LNCaP clone FGC (cell line): ENCODE measurements around the gene CCL19.
A peak's percentile ranks its signal among the peaks of the same experiment; 100 is the strongest.

Experiments
- DNase-seq: peaks from one replicate; pipeline ENCODE4 v3.0.0-alpha.2; 2011; ENCODE audit warnings: low read depth
- H3K4me3 ChIP-seq: 2 replicates; pipeline ENCODE4 v1.5.1; 2011; ENCODE audit warnings: mild to moderate bottlenecking, low read depth, low read length, control low read depth
- TF ChIP-seq, protein P1 (sequence below): IDR thresholded peaks from 2 replicates; pipeline ENCODE4 v1.5.1; 2012; ENCODE audit warnings: mild to moderate bottlenecking; ENCODE audit not compliant: control insufficient read depth, insufficient read depth; ENCODE audit errors: extremely low read depth

Gene CCL19

DNA sequence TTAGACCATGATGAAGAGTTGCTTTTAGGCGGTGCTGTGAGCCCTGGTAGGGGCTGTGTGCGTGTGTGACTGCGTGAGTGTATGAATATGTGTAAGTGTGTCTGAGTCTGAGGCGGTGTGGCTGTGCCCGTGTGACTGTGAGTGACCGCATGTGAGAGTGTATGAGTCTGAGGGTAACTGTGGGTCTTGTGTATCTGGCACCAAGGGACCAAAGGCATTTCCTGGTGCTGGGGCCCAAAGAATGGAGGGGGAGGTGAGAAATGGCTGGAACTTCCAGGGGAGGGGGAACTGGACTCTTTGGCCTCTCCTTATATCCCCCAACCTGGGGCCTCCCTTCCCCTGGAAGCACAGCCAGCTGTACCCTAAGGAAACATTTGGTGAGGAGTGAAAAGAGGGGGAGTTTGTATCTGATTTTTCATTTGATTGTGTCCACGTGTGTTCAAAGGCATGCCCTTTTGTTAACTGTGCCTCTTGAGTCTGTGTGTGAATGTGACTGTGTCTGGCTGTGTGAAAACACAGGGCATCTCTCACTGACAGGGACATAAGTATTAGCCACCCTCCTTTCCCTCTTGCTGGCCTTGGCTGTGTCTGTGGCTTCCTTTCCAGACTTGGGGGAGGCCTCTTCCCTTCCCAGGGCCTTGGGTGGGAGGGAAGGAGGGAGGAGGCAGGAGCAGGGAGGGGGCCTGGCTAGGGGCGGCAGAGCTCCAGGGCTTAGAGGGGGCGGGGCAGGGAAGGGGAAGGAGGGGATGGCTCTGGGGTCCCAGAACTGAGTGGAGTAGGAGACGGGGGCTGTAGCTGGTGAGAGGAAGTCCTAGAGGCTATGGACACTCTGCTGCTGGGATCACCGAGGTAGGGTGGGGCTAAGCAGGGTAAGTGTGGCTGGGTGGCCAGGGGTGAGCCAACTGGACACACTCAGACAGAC is 37.7 kb downstream of the CCL19 start:
- TF ChIP-seq, protein P1, sequence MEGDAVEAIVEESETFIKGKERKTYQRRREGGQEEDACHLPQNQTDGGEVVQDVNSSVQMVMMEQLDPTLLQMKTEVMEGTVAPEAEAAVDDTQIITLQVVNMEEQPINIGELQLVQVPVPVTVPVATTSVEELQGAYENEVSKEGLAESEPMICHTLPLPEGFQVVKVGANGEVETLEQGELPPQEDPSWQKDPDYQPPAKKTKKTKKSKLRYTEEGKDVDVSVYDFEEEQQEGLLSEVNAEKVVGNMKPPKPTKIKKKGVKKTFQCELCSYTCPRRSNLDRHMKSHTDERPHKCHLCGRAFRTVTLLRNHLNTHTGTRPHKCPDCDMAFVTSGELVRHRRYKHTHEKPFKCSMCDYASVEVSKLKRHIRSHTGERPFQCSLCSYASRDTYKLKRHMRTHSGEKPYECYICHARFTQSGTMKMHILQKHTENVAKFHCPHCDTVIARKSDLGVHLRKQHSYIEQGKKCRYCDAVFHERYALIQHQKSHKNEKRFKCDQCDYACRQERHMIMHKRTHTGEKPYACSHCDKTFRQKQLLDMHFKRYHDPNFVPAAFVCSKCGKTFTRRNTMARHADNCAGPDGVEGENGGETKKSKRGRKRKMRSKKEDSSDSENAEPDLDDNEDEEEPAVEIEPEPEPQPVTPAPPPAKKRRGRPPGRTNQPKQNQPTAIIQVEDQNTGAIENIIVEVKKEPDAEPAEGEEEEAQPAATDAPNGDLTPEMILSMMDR = no peak
- no peak overlapping the region for H3K4me3 ChIP-seq
- DNase-seq = no peak

DNA sequence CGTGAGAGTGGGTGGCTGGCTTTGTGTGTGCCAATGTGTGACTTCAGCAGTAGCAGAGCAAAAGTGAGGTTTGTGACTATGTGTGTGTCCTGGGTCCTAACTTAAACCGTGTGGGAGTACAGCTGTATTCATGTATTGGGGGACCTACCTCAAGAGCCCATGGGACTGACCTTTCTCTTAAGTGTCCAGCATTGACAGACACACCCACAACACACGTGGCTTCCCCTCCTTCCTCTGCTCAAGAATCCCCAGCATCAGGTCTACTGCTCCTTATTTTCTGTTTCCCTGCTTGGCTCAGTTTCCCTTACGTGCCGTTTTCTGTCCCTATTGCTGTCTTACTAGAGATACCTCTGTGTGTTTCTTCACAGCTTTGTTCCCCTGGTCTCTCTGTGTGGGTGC is 38.5 kb downstream of the CCL19 start:
- no peak for DNase-seq
- H3K4me3 ChIP-seq = peak overlapping the region; percentile 55
- TF ChIP-seq, protein P1 = no peak

DNA sequence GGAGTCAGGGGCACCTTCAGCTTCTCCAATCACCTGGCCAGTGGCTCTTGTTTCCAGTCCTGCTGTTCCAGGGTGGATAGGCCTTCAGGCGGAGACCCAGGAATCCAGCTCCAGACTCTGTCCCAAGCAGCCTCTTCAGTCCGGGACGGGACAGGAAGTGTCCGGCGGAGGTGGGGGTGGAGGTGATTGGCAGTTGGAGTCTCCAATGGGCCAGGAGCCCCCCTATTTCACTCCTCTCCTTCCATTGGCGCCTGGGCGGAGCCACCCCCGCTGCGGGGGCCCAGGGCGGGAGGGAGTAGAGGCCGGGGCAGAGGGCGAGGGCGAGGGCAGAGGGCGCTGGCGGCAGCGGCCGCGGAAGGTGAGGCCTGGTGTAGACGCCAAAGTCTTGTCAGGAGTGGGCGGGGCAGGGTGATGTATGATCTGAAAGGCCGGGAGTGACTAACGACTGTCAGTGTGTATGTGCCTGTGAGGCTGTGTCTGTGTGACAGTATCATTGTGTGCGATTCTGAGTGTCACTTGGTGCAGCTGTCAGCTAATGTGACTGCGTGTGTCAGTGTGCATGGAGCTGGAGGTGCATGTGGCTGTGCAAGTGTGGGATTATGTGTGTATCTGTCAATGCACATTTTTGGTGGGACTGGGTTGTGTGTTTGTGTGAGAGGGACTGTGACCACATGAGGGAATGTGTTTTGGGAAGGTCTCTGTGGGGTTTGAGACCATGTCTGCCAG is 39.0 kb downstream of the CCL19 start, which contains the start of gene IL11RA:
IL11RA (plus strand) TSS at position 310 of the 726 bp plus-strand sequence. CDS start 3,033 bp downstream, outside the sequence.
- TF ChIP-seq, protein P1 = peak; percentile 33; the same call in 1 of the 2 replicates
- H3K4me3 ChIP-seq = peak within 1 kb of the TSS; percentile 55
- peak; percentile 74 for DNase-seq

DNA sequence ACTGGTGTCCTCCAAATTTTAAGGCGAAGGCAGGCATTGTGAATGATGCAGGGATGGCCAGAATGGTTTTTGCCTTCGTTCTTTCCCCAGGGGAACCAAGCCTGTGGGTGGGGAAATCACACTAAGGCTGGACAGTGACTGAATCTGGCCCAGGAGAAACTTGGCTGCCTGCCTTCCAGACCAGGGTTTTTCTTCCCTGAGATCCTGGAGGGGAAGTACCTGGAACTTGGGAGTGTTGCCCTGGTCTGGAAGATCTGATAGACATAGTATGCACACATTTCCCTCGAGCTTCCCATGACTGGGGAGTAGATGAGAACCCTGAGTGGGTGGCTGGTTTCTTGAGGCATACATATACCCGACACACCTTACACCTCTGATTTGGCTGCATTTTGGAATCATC is 39.8 kb downstream of the CCL19 start:
- peak; percentile 45 for DNase-seq
- TF ChIP-seq, protein P1 = no peak
- peak overlapping the region; percentile 55 for H3K4me3 ChIP-seq

DNA sequence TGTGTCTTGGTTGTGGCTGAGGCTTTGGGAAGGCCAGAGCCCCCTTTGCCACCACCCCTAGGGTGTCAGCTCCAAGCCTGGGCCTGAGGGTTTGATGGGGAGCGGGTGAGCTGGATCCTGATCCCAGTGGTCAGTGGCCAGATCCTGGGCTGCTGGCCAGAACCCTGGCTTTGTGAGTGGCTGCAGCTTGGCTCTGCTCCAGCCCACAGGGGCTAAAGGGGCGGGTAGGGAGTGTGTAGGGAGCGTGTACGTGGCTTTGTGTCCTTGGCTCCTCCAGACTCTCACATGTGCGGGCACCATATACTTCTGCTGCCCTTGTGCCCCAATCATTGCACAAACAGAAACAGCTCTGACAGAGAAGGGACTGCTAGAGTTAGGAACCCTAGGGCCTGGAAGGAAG is 40.3 kb downstream of the CCL19 start:
- H3K4me3 ChIP-seq = no peak overlapping the region; the same call in 1 of the 2 replicates
- TF ChIP-seq, protein P1 = no peak
- no peak for DNase-seq

DNA sequence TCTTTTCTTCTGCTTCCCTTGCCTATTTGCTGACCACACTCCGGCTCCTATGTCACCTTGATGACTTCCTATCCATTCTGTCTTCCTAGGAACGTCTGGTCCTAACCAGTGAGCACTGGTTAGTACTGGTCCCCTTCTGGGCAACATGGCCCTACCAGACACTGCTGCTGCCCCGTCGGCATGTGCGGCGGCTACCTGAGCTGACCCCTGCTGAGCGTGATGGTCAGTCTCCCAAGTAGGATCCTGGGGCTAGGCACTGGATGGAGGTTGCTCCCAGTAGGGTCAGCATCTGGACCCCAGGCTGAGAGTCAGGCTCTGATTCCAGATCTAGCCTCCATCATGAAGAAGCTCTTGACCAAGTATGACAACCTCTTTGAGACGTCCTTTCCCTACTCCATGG is 42.4 kb downstream of the CCL19 start:
- DNase-seq = no peak
- H3K4me3 ChIP-seq = no peak overlapping the region
- TF ChIP-seq, protein P1 = no peak
